CD8-positive, alpha-beta memory T cell (primary cell): ENCODE data around the gene MRC2. TPM values are rescaled to one million over a fixed set of nuclear protein-coding genes. Genes with fewer than 3 reads are reported as not detected.

ENCODE experiments used
- CTCF ChIA-PET: fragments of 350-600 bp; sonication (Branson Sonifier 250); formaldehyde crosslinking; loops from one replicate; lab custom pipeline; 2021; ENCODE audit warnings: antibody characterized with exemption; lab: Charles Lee
- POLR2A ChIA-PET: fragments of 350-600 bp; sonication (Branson Sonifier 250); formaldehyde crosslinking; loops from one replicate; lab custom pipeline; 2021; ENCODE audit warnings: antibody characterized with exemption; lab: Charles Lee
- DNase-seq, 5 donors: peaks; one replicate each; pipeline versions ENCODE4 v3.0.0 to v3.0.0-alpha.2; 2020 to 2022; ENCODE audit warnings: mixed read lengths in 1 of 5
- H3K27ac ChIP-seq: one replicate; pipeline ENCODE4 v1.7.0; 2013; ENCODE audit warnings: low read depth, mild to moderate bottlenecking, low read length, moderate library complexity
- H3K27me3 ChIP-seq: 2 replicates; pipeline ENCODE4 v1.7.0; 2013; ENCODE audit warnings: low read length, mild to moderate bottlenecking; ENCODE audit not compliant: insufficient read depth, poor library complexity, severe bottlenecking
- H3K36me3 ChIP-seq: 2 replicates; pipeline ENCODE4 v1.7.0; 2013; ENCODE audit warnings: mild to moderate bottlenecking, low read length, moderate library complexity; ENCODE audit not compliant: insufficient read depth
- H3K4me1 ChIP-seq: 2 replicates; pipeline ENCODE4 v1.7.0; 2013; ENCODE audit warnings: mild to moderate bottlenecking, low read length, moderate library complexity; ENCODE audit not compliant: insufficient read depth
- H3K4me3 ChIP-seq: 2 replicates; pipeline ENCODE4 v1.7.0; 2013; ENCODE audit warnings: mild to moderate bottlenecking, low read length
- H3K9me3 ChIP-seq: 2 replicates; pipeline ENCODE4 v1.7.0; 2013; ENCODE audit warnings: mild to moderate bottlenecking, low read length
- H3K27ac Mint-ChIP-seq, 8 donors: one replicate each; pipeline ENCODE4 v1.8.0; 2020 to 2021; ENCODE audit warnings: mixed read lengths in 8 of 8, mild to moderate bottlenecking in 6 of 8, inconsistent platforms in 3 of 8, moderate library complexity in 3 of 8
- H3K27me3 Mint-ChIP-seq, 2 donors: one replicate each; pipeline ENCODE4 v1.8.0; 2020 to 2021; ENCODE audit warnings: mixed read lengths in 2 of 2, mild to moderate bottlenecking in 1 of 2, moderate library complexity in 1 of 2
- H3K36me3 Mint-ChIP-seq, 3 donors: one replicate each; pipeline ENCODE4 v1.8.0; 2020 to 2021; ENCODE audit warnings: mixed read lengths in 3 of 3, inconsistent platforms in 1 of 3, mild to moderate bottlenecking in 1 of 3
- H3K4me1 Mint-ChIP-seq, 3 donors: one replicate each; pipeline ENCODE4 v1.8.0; 2020 to 2021; ENCODE audit warnings: mixed read lengths in 3 of 3, inconsistent platforms in 1 of 3, mild to moderate bottlenecking in 1 of 3
- H3K4me3 Mint-ChIP-seq, 7 donors: one replicate each; pipeline ENCODE4 v1.8.0; 2020 to 2021; ENCODE audit warnings: mixed read lengths in 7 of 7, mild to moderate bottlenecking in 6 of 7, moderate library complexity in 4 of 7, inconsistent platforms in 2 of 7
- H3K9me3 Mint-ChIP-seq, 5 donors: one replicate each; pipeline ENCODE4 v1.8.0; 2020 to 2022; ENCODE audit warnings: mixed read lengths in 5 of 5, mild to moderate bottlenecking in 3 of 5, moderate library complexity in 2 of 5, inconsistent platforms in 1 of 5
- polyA plus RNA-seq: library from polyadenylated mRNA; unstranded; fragments of 300-500 nt; fragmentation: Illumina TruSeq; gene quantifications from one replicate; pipeline ENCODE4 v1.2.3, GENCODE V29; 2021
- total RNA-seq, 2 experiments: library from RNA; stranded (reverse); gene quantifications; one replicate each; pipeline ENCODE4 v1.2.3, GENCODE V29; 2021

Gene MRC2
- total and polyA plus RNA-seq, 3 experiments from 2014 or later = 0.08 to 10.2 (median 10.0) TPM

DNA sequence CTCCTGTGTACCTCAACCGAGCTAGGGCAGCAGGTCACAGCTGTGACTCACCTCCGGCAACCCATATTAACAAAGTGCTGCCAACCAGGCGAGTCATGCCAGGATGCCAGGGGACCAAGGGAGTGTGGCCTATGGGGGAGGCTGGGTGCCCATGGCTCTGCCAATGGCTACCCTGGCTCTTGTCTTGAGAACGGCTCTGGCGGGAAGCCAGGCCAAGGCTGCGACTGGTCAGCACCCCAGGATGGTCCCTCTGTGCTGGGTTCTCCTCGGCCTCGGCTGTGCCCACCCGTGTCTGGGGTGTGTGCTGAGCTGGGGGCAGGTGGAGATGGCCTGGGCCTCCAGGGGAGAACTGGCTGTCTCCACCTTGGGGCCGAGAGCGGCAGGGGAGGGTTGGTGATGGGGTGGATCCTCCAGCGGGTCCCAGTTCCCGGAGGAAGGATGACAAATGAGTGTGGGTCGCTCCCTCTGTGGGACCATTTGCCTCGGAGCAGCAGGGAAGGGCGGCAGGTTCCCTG, 75.8 kb downstream of the MRC2 start:
- Mint-ChIP-seq H3K27me3 (peaks cover 5 to 10% of the 10 kb centered on the region in 2 donors), H3K4me1 (peaks cover 7 to 12% (median 8%) of the 10 kb centered on the region in 3 donors), H3K27ac (peak overlapping the region in 2 of 8 donors; percentile 29 to 38), H3K9me3 (no peaks in the 10 kb centered on the region), H3K4me3 (peak overlapping the region; percentile 37 to 70 (median 48)), H3K36me3 (no peaks in the 10 kb centered on the region)
- peaks cover 3% of the 10 kb centered on the region for H3K27me3 ChIP-seq
- H3K4me1 ChIP-seq = peaks cover 6% of the 10 kb centered on the region
- H3K4me3 ChIP-seq = no peak overlapping the region
- no peak overlapping the region for H3K27ac ChIP-seq
- POLR2A ChIA-PET = no interaction called here
- DNase-seq = no peak
- CTCF ChIA-PET = interaction anchor here (1.0 to 1.7 kb wide), 5 partner anchors 31 to 703 kb away, joined by 3 to 6 read pairs (median 3); no protein-coding TSS in a partner anchor
- no peaks in the 10 kb centered on the region for H3K9me3 ChIP-seq
- no peaks in the 10 kb centered on the region for H3K36me3 ChIP-seq

DNA sequence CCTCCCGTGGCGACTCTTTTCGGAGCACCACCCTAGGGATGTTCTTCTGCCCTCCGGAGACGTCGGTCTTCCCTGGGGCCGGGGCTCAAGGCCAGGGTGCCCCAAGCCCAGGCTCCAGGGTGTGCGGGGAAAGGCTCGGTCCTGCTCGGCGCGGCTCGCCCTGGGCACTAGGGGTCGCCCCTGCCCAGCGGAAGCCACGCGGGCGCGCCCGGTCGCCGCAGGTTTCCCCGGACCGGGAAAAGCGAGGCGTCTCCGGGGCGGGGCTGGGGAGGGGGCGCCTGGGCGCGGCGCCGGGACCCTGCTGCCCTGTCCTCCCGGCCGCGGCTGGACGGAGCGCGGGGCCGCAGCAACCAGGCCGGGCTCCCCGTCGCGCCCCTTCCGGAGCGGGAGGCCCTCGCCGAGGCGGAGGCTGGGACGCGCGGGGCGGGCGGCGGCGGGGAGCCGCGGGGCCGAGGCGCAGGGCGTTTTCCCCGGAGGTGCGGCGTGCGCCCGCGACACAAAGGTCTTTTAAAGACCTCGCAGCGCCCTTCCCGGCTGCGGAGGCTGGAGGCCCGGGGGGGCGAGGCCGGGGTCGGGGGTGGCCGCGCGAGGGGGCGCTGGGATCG, 76.4 kb downstream of the MRC2 start:
- Histone ChIP-seq H3K4me3 (peak overlapping the region; percentile 39), H3K27me3 (peaks cover 3% of the 10 kb centered on the region), H3K4me1 (peaks cover 6% of the 10 kb centered on the region), H3K36me3 (no peaks in the 10 kb centered on the region), H3K27ac (peak overlapping the region; percentile 16), H3K9me3 (no peaks in the 10 kb centered on the region)
- POLR2A ChIA-PET = no interaction called here
- Mint-ChIP-seq H3K4me1 (peaks cover 7 to 12% (median 8%) of the 10 kb centered on the region in 3 donors), H3K27ac (peak overlapping the region in 1 of 8 donors; percentile 38), H3K4me3 (peak overlapping the region; percentile 32 to 88 (median 66)), H3K9me3 (peaks cover 0 to 3% (median 0%) of the 10 kb centered on the region in 5 donors), H3K27me3 (peaks cover 5 to 10% of the 10 kb centered on the region in 2 donors), H3K36me3 (no peaks in the 10 kb centered on the region)
- DNase-seq = peak; percentile 58 to 76 (median 65)
- CTCF ChIA-PET = interaction anchor here (0.7 to 2.2 kb wide), 7 partner anchors 21 to 703 kb away, joined by 3 to 12 read pairs (median 3); no protein-coding TSS in a partner anchor

DNA sequence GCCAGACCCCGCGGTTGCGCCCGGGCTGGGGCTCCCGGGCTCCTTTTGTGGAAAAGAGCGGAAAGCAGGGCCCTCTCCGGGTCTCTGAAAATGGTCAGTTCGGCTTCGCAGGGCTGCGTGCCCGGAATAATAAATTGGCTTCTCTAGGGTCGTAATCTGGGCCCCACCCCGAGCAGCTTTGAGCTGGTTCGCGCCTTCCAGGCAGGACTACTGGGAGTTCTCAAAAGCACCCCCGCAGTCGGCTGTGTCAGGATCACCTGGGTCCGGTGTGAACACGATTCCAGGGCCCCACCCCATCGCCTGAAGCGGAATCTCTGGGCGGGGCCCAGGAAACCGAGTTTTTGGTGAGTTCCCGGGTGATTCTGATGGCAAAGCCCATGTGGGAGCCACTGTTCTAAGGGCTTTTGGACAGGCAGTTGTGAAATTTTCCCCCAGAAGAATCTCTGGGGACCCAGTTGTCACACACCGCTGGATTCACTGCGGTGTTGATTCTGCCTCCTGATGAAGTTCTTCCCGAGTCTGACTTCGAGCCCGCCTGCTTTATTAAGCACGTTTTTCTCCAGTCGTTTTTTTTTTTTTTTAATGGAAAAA, 77.0 kb downstream of the MRC2 start:
- Histone ChIP-seq H3K4me1 (peaks cover 6% of the 10 kb centered on the region), H3K9me3 (no peaks in the 10 kb centered on the region), H3K27me3 (peaks cover 3% of the 10 kb centered on the region), H3K4me3 (peak overlapping the region; percentile 39), H3K36me3 (no peaks in the 10 kb centered on the region), H3K27ac (peak overlapping the region; percentile 16)
- Mint-ChIP-seq H3K9me3 (peaks cover 0 to 4% (median 0%) of the 10 kb centered on the region in 5 donors), H3K36me3 (no peaks in the 10 kb centered on the region), H3K4me3 (peak overlapping the region; percentile 71 to 92 (median 83)), H3K4me1 (peaks cover 7 to 12% (median 8%) of the 10 kb centered on the region in 3 donors), H3K27me3 (peaks cover 5 to 10% of the 10 kb centered on the region in 2 donors), H3K27ac (peak overlapping the region in 6 of 8 donors; percentile 23 to 88 (median 76))
- ChIA-PET CTCF (interaction anchor here (0.7 to 2.2 kb wide), 5 partner anchors 20 to 702 kb away, joined by 3 to 12 read pairs (median 6); no protein-coding TSS in a partner anchor), POLR2A (no interaction called here)
- DNase-seq = peak in 1 of 5 donors; percentile 47

DNA sequence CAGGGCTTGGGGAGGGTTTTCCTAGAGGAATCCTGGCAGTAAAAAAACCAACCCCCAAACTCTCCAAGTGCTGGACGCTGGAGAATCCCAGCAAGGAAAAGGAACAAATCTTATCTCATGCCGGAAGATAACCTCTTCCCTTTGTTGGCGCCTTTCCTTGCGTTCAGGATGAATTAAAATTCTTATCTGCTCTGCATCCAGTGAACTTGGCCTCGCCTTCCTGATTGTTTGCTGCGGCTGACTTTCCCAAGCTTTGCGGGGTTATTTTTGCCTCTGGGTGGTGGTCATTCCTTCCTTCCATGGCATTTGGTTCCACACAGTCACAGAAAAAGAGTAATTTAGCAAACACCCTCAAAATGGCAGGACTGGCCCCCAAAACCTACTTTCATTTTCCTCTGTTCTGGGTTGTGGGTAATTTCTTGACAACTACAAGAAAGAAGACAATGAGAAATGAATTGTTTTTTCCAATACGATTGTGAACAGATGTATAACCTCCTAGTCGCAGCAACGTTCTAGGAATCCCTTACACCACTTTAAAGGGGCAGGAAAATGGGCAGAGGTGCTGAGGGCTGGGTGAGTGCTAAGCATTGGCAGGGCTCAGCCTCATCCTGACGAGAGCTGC, 77.8 kb downstream of the MRC2 start:
- H3K27me3 ChIP-seq = peaks cover 3% of the 10 kb centered on the region
- peaks cover 7 to 12% (median 8%) of the 10 kb centered on the region in 3 donors for H3K4me1 Mint-ChIP-seq
- ChIA-PET POLR2A (no interaction called here), CTCF (interaction anchor here (1.4 to 2.2 kb wide), 3 partner anchors 19 to 701 kb away, joined by 6 to 12 read pairs (median 7); no protein-coding TSS in a partner anchor)
- no peaks in the 10 kb centered on the region for H3K9me3 ChIP-seq
- no peaks in the 10 kb centered on the region for H3K36me3 ChIP-seq
- H3K9me3 Mint-ChIP-seq = peaks cover 0 to 4% (median 0%) of the 10 kb centered on the region in 5 donors
- H3K4me3 Mint-ChIP-seq = peak overlapping the region; percentile 68 to 88 (median 82)
- peak overlapping the region in 5 of 8 donors; percentile 27 to 94 (median 73) for H3K27ac Mint-ChIP-seq
- DNase-seq = no peak
- no peak overlapping the region for H3K4me3 ChIP-seq
- H3K27ac ChIP-seq = no peak overlapping the region
- H3K27me3 Mint-ChIP-seq = peaks cover 2 to 7% of the 10 kb centered on the region in 2 donors
- H3K4me1 ChIP-seq = peaks cover 6% of the 10 kb centered on the region
- H3K36me3 Mint-ChIP-seq = no peaks in the 10 kb centered on the region

DNA sequence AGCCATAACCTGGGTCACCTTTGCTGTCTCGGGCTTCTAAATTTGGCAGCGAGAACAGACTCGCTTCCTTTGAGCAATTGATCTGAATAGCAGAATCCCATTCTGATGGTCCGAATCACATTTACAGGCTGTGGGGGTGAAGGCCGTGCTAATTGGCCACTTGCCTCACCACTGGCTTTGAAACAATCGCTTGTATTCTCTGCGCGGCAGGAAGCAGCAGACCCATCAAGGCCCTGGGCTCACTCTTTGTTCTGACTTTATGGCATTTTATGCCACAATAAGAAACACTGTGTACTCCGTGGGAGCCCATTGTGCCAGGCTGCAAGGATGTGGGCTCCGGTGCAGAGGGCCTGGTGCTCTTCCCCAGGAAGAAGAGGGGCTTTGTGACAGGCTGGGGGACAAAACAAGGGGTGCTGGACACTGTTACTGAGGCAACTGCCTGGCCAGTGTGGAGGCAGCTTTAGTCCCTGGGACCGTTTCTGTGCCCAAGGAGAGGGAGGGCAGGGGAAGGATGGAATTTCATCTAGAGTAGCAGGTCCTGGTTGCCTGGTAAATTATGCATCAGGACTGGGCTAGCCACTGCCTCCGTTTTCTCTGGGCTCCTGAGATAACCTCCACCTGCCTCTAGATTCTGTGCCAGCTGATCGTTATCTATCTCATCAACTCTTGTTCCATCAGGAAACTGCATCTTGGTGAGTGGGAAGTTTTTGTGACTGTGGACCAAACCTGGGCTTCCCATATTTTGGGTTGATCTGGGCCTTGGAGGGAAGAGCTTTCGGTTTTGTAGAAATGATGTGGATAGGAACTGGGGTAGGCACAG, 78.5 kb downstream of the MRC2 start:
- peaks cover 3% of the 10 kb centered on the region for H3K27me3 ChIP-seq
- no peak overlapping the region for H3K27ac ChIP-seq
- ChIA-PET CTCF (interaction anchor here (0.9 to 2.2 kb wide), 3 partner anchors 12 to 701 kb away, joined by 3 to 12 read pairs (median 7); no protein-coding TSS in a partner anchor), POLR2A (no interaction called here)
- Mint-ChIP-seq H3K27ac (peak overlapping the region in 5 of 8 donors; percentile 42 to 94 (median 60)), H3K9me3 (peaks cover 0 to 4% (median 0%) of the 10 kb centered on the region in 5 donors), H3K4me3 (peak overlapping the region in 6 of 7 donors; percentile 30 to 88 (median 82)), H3K27me3 (peaks cover 2 to 5% of the 10 kb centered on the region in 2 donors), H3K4me1 (peaks cover 7 to 12% (median 8%) of the 10 kb centered on the region in 3 donors), H3K36me3 (no peaks in the 10 kb centered on the region)
- peaks cover 6% of the 10 kb centered on the region for H3K4me1 ChIP-seq
- DNase-seq = no peak
- no peaks in the 10 kb centered on the region for H3K9me3 ChIP-seq
- no peaks in the 10 kb centered on the region for H3K36me3 ChIP-seq
- no peak overlapping the region for H3K4me3 ChIP-seq

DNA sequence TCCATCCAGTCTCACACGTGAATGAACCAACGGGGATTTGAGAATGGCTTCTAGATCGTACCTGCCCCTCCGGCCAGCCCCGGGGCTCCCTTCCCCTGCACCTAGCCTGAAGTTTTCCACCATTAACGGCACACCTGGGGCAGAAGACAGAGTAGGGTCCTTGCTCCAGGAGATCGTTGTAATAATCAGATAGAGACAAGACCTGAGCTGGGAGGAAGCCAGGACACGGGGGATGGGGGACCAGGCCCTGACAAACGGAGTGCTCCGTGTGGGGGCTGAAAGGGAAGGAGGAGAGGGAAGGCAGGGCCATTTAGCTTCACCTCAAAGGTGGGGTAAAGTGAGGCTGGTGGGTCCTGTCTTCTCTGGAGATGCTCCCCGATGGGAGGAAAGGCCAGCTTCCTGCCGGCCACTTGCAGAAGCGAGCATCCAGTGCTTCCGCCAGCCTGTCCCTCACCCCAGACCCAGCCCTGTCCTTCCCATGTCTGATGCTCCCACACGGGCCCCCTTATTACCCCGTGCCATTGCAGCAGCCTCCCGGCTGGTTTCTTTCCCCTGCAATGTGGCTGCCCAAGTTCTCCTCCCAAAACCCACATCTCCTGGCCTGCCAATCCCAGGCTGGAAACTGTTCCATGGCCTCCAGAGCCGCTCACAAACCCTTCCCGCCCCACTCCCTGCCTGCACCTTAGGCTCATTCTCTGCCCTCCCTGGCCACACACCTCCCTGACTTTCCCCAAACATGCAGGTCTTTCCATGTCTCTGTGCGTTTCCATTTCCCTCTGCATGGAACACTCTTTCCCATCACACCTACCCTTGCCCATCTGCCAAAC, 79.3 kb downstream of the MRC2 start:
- Mint-ChIP-seq H3K27ac (peak overlapping the region in 3 of 8 donors; percentile 48 to 84 (median 60)), H3K4me1 (peaks cover 7 to 12% (median 8%) of the 10 kb centered on the region in 3 donors), H3K27me3 (peaks cover 0 to 2% of the 10 kb centered on the region in 2 donors), H3K4me3 (peak overlapping the region in 2 of 7 donors; percentile 36 to 43), H3K36me3 (no peaks in the 10 kb centered on the region), H3K9me3 (peaks cover 0 to 4% (median 0%) of the 10 kb centered on the region in 5 donors)
- Histone ChIP-seq H3K27me3 (peaks cover 3% of the 10 kb centered on the region), H3K36me3 (no peaks in the 10 kb centered on the region), H3K9me3 (no peaks in the 10 kb centered on the region), H3K27ac (no peak overlapping the region), H3K4me1 (peaks cover 6% of the 10 kb centered on the region), H3K4me3 (no peak overlapping the region)
- CTCF ChIA-PET = interaction anchor here (0.9 kb wide), 1 partner anchor 11 kb away, joined by 3 read pairs; no protein-coding TSS in a partner anchor
- no peak for DNase-seq
- POLR2A ChIA-PET = no interaction called here
